HCT116 (cell line): ENCODE results near the gene RAB5IF.

ENCODE experiments used
- JUND ChIP-seq: IDR thresholded peaks from 2 replicates; pipeline ENCODE4 v1.6.1; 2012
- MAX ChIP-seq: IDR thresholded peaks from 2 replicates; pipeline ENCODE4 v1.6.1; 2012
- POLR2A ChIP-seq: IDR thresholded peaks from 2 replicates; pipeline ENCODE4 v1.7.0; 2011; ENCODE audit warnings: borderline replicate concordance; ENCODE audit not compliant: insufficient read depth, insufficient read length; ENCODE audit errors: extremely low read depth
- RAD21 ChIP-seq: IDR thresholded peaks from 2 replicates; pipeline ENCODE4 v1.6.1; 2012; ENCODE audit warnings: low read depth, mild to moderate bottlenecking
- ZNF274 ChIP-seq: fragments of 200-500 bp; sonication (Bioruptor generic); IDR thresholded peaks from 2 replicates; pipeline ENCODE4 v1.6.1; 2014; ENCODE audit warnings: mild to moderate bottlenecking, low read depth, low read length, inconsistent platforms
- TF ChIP-seq, protein P1 (sequence below), 3 experiments: fragments of 200-600 bp in 1 of 3; sonication (generic) in 1 of 3; IDR thresholded peaks in 2 of 3; conservative IDR thresholded peaks in 1 of 3; 2 replicates each; pipeline ENCODE4 v1.5.1; 2012 to 2017; ENCODE audit warnings: low read depth in 2 of 3, low read length in 2 of 3, antibody characterized with exemption in 1 of 3, borderline replicate concordance in 1 of 3, control low read depth in 1 of 3, mild to moderate bottlenecking in 1 of 3, mixed read lengths in 1 of 3, mixed run types in 1 of 3, moderate library complexity in 1 of 3; ENCODE audit not compliant: insufficient read depth in 1 of 3

DNA sequence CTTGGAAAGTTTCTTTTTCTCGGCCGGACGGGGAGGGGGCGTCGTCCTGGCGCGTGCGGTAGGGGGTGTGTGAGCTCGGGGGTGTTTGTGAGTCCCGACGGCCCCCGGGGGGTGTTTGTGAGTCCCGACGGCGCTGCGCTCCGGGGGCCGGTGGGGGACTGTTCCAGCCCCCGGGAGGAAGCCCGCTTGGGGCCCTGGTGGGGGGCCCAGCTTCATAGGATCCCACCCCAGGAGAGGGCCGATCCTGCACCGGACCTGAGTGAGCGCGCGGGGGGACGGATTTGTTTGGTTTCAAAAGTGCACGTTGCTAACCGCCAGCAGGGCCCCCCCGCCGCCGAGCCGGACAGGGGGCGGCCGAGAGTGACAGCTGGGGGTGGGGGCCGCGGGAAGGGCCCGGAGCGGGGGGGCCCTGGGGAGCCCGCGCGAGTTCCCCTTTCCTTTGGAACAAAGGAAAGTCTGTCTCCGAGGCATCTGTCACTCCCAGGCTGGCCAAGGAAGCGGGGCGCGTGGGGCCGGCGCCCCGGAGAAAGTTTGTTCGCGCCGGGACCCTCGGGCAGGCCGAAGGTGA lies 31.7 kb upstream of the RAB5IF start:
- no peak for TF ChIP-seq POLR2A
- TF ChIP-seq ZNF274 = no peak
- TF ChIP-seq MAX = no peak; the same call in 1 of the 2 replicates
- TF ChIP-seq, protein P1, sequence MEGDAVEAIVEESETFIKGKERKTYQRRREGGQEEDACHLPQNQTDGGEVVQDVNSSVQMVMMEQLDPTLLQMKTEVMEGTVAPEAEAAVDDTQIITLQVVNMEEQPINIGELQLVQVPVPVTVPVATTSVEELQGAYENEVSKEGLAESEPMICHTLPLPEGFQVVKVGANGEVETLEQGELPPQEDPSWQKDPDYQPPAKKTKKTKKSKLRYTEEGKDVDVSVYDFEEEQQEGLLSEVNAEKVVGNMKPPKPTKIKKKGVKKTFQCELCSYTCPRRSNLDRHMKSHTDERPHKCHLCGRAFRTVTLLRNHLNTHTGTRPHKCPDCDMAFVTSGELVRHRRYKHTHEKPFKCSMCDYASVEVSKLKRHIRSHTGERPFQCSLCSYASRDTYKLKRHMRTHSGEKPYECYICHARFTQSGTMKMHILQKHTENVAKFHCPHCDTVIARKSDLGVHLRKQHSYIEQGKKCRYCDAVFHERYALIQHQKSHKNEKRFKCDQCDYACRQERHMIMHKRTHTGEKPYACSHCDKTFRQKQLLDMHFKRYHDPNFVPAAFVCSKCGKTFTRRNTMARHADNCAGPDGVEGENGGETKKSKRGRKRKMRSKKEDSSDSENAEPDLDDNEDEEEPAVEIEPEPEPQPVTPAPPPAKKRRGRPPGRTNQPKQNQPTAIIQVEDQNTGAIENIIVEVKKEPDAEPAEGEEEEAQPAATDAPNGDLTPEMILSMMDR (IDR thresholded peaks at IDR 0.05 in 2 of 3, conservative IDR thresholded peaks at IDR 0.05 in 1 of 3; ENCODE audit: borderline replicate concordance in 1 of 3, insufficient read depth in 1 of 3, low read depth in 2 of 3, low read length in 2 of 3) = no peak
- no peak for TF ChIP-seq JUND
- no peak for TF ChIP-seq RAD21
